OCI-LY3 (cell line): ENCODE measurements around the gene USE1.

ENCODE experiments used
- H2AFZ ChIP-seq: fragments of 200-600, 300-600 bp; shearing (Covaris generic); 2 replicates; pipeline ENCODE4 v1.6.0; 2014; ENCODE audit warnings: antibody characterized with exemption, low read depth, low read length
- H3K27ac ChIP-seq: fragments of 200-600, 300-600 bp; sonication (generic); 2 replicates; pipeline ENCODE4 v1.5.1; 2014; ENCODE audit warnings: mild to moderate bottlenecking, low read length, moderate library complexity, mixed read lengths
- H3K27me3 ChIP-seq: fragments of 200-600, 300-600 bp; sonication (generic); 2 replicates; pipeline ENCODE4 v1.6.1; 2014; ENCODE audit warnings: low read depth, low read length, mixed read lengths
- H3K36me3 ChIP-seq: fragments of 200-600, 300-600 bp; sonication (generic); replicated peaks from 2 replicates; pipeline ENCODE3; 2014; ENCODE audit warnings: low read depth, low read length, mixed read lengths
- H3K4me1 ChIP-seq: fragments of 300-600, 200-600 bp; sonication (generic); 2 replicates; pipeline ENCODE4 v1.6.1; 2014; ENCODE audit warnings: low read length, mixed read lengths
- H3K4me2 ChIP-seq: fragments of 200-600, 300-600 bp; sonication (generic); 2 replicates; pipeline ENCODE4 v1.6.1; 2014; ENCODE audit warnings: low read length, mixed read lengths
- H3K4me3 ChIP-seq: fragments of 300-600, 200-600 bp; sonication (generic); 2 replicates; pipeline ENCODE4 v1.5.1; 2014; ENCODE audit warnings: antibody characterized with exemption, mild to moderate bottlenecking, low read length, moderate library complexity
- H3K79me2 ChIP-seq: fragments of 300-600, 200-600 bp; shearing (Covaris generic); 2 replicates; pipeline ENCODE4 v1.6.1; 2014; ENCODE audit warnings: mild to moderate bottlenecking, low read length, mixed read lengths
- H3K9ac ChIP-seq: fragments of 300-600, 200-600 bp; shearing (Covaris generic); 2 replicates; pipeline ENCODE4 v1.6.0; 2014; ENCODE audit warnings: mild to moderate bottlenecking, low read length, moderate library complexity
- H3K9me3 ChIP-seq: fragments of 200-600, 300-600 bp; shearing (Covaris generic); 2 replicates; pipeline ENCODE4 v1.6.1; 2014; ENCODE audit warnings: low read length, mixed read lengths; ENCODE audit not compliant: insufficient read depth
- H4K20me1 ChIP-seq: fragments of 200-600, 300-600 bp; sonication (generic); 2 replicates; pipeline ENCODE4 v1.6.1; 2016; ENCODE audit warnings: low read length, mixed read lengths; ENCODE audit not compliant: insufficient read depth
- CTCF ChIP-seq: fragments of 200-600, 300-600 bp; sonication (generic); IDR thresholded peaks from 2 replicates; pipeline ENCODE4 v1.5.1; 2014; ENCODE audit warnings: antibody characterized with exemption, low read length, low read depth
- EZH2phosphoT487 ChIP-seq: fragments of 200-600 bp; shearing (Covaris generic); IDR thresholded peaks from 2 replicates; pipeline ENCODE4 v1.6.1; 2018; ENCODE audit warnings: antibody characterized with exemption, mixed run types, low read depth

The USE1 gene

DNA sequence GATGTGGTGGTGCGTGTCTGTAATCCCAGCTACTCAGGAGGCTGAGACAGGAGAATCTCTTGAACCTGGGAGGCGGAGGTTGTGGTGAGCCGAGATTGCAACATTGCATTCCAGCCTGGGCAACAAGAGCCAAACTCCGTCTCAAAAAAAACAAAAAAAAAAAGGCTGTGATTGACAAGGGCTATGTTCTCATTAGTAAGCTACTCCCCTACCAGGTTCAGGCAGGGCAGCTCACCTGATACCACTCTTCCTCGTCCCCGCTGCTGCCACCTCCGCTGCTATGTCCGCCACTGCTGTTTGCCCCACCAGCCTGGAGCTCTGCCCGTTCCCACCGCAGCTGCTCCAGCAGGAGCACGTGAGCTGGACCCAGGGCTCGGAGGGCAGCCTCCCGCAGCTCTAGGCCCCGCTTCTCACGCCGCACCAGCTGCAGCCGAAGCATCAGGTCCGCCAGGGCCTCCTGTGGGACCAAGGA, 40.0 kb downstream of the USE1 start:
- no peaks in the 10 kb centered on the region for H3K27me3 ChIP-seq
- no peak overlapping the region for H3K9ac ChIP-seq
- H3K27ac ChIP-seq: no peak overlapping the region
- no peak for TF ChIP-seq CTCF
- TF ChIP-seq EZH2phosphoT487: no peak
- no peak overlapping the region for H3K4me2 ChIP-seq
- no peaks in the 10 kb centered on the region for H4K20me1 ChIP-seq
- no peak overlapping the region for H3K4me3 ChIP-seq
- no peaks in the 10 kb centered on the region for H3K79me2 ChIP-seq
- H2AFZ ChIP-seq: no peak overlapping the region
- H3K4me1 ChIP-seq: no peaks in the 10 kb centered on the region
- H3K9me3 ChIP-seq: no peaks in the 10 kb centered on the region
- H3K36me3 ChIP-seq: no peaks in the 10 kb centered on the region

DNA sequence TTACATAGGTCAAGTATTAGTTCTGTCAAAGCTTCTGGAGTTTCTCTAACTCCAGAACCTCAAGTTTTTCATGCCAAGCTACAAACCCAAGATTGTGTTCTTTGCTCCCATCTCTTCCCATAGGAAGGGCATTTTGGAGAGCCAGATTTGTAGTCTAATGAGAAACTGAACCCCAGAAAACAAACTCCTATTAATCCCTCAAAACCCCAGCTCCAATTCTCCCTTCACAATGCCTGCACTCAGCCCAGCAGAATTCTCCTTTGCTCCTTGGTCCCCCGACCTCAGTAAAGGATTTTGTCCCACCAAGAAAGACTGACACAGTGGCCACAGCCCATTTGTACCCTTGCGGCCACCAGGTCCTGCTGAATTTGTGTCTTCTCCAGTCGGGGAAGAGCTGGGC, 41.0 kb downstream of the USE1 start:
- no peak overlapping the region for H3K9ac ChIP-seq
- H3K9me3 ChIP-seq: no peaks in the 10 kb centered on the region
- no peak overlapping the region for H2AFZ ChIP-seq
- H3K4me3 ChIP-seq: no peak overlapping the region
- no peaks in the 10 kb centered on the region for H3K27me3 ChIP-seq
- H3K4me2 ChIP-seq: no peak overlapping the region
- H4K20me1 ChIP-seq: no peaks in the 10 kb centered on the region
- H3K79me2 ChIP-seq: no peaks in the 10 kb centered on the region
- no peak overlapping the region for H3K27ac ChIP-seq
- peaks cover 6% of the 10 kb centered on the region for H3K4me1 ChIP-seq
- no peak for TF ChIP-seq CTCF
- no peak for TF ChIP-seq EZH2phosphoT487
- H3K36me3 ChIP-seq: no peaks in the 10 kb centered on the region

DNA sequence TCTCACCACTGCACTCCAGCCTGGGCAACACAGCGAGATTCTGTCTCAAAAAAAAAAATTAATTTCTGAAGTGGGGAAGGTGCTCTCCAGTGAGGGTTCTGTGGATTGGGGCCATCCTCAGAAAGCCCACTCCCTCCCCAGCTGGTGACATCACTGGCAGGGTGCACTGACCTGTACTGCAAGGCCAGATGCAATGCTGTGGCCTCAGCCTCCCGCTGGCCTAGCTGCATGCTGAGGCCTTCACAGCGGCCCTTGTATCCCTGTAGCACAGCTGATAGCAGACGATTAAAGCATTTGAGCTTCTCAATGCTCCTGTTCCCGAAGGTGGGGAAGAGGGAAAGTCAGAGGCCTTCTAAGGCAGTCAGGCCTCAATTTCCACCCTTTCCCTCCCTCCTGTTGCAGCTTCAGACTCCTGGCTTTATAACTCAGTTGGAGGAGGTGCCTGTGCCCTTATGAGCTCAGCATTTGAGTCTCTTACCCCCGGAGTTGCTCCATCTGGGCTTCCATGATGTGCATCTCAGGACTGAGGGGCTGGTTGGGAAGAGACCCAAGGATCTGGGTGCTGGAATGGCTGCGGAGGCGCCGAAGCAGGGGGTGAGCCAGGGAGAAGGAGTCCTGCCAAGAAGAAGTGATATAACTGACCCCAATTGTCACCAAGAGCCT, 44.1 kb downstream of the USE1 start:
- no peaks in the 10 kb centered on the region for H3K27me3 ChIP-seq
- H4K20me1 ChIP-seq: no peaks in the 10 kb centered on the region
- TF ChIP-seq CTCF: no peak
- H3K4me3 ChIP-seq: no peak overlapping the region
- H3K4me1 ChIP-seq: peaks cover 6% of the 10 kb centered on the region
- no peak overlapping the region for H3K4me2 ChIP-seq
- H3K9ac ChIP-seq: no peak overlapping the region
- no peaks in the 10 kb centered on the region for H3K9me3 ChIP-seq
- no peaks in the 10 kb centered on the region for H3K36me3 ChIP-seq
- H2AFZ ChIP-seq: no peak overlapping the region
- no peak overlapping the region for H3K27ac ChIP-seq
- H3K79me2 ChIP-seq: no peaks in the 10 kb centered on the region

DNA sequence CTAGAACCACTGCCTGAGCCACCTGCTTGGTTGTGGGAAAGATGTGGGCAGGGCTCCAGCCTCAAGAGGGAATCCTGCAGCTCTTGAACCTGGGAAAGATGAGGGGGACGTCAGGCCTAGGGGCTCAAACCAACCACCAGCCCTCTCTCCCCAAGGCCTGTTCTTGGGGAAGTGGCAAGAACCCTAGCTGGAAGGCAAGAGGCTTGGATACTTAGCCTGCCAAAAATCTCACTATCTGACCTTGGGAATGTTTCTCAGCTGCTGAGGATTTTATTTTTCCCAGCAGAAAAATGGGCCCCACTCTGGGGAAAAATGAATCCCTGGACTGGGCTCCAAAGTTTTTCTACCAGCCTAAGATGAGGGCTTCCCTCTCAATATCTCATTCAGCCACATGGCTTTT, 44.8 kb downstream of the USE1 start:
- H2AFZ ChIP-seq: no peak overlapping the region
- no peaks in the 10 kb centered on the region for H3K27me3 ChIP-seq
- no peak overlapping the region for H3K9ac ChIP-seq
- H3K79me2 ChIP-seq: no peaks in the 10 kb centered on the region
- no peaks in the 10 kb centered on the region for H3K9me3 ChIP-seq
- no peak overlapping the region for H3K4me3 ChIP-seq
- TF ChIP-seq CTCF (no peak), EZH2phosphoT487 (no peak)
- no peak overlapping the region for H3K4me2 ChIP-seq
- H3K4me1 ChIP-seq: peaks cover 6% of the 10 kb centered on the region
- no peak overlapping the region for H3K27ac ChIP-seq
- no peaks in the 10 kb centered on the region for H4K20me1 ChIP-seq
- H3K36me3 ChIP-seq: no peaks in the 10 kb centered on the region
